Measurements from ENCODE around the gene N4BP3.

Gene N4BP3

GRCh38 chr5:178137991-178138390 is 24.7 kb downstream of the N4BP3 start:
- ATAC-seq (ENCODE audit: low read depth) = no peak
- Mint-ChIP-seq H3K4me3 (no peak overlapping the region), H3K27me3 (no peaks in the 10 kb centered on the region), H3K27ac (no peak overlapping the region), H3K9me3 (no peaks in the 10 kb centered on the region), H3K36me3 (peaks cover 18% of the 10 kb centered on the region), H3K4me1 (peaks cover 7% of the 10 kb centered on the region)
- no peak for DNase-seq (ENCODE audit: low spot score in 2 of 2)

- H3K4me1 Mint-ChIP-seq = peaks cover 4% of the 10 kb centered on the region
- ATAC-seq (ENCODE audit: low read depth) (no peak), DNase-seq (ENCODE audit: low spot score in 2 of 2) (no peak)
- H3K27me3 Mint-ChIP-seq = no peaks in the 10 kb centered on the region
- H3K9me3 Mint-ChIP-seq = no peaks in the 10 kb centered on the region
- peaks cover 9% of the 10 kb centered on the region for H3K36me3 Mint-ChIP-seq
- H3K4me3 Mint-ChIP-seq = no peak overlapping the region
- H3K27ac Mint-ChIP-seq = no peak overlapping the region
Observed at GRCh38 chr5:178141550-178141949, 28.2 kb downstream of the N4BP3 start.

- DNase-seq (ENCODE audit: low spot score in 2 of 2) (no peak), ATAC-seq (ENCODE audit: low read depth) (no peak)
- Mint-ChIP-seq H3K27me3 (no peaks in the 10 kb centered on the region), H3K4me1 (no peaks in the 10 kb centered on the region), H3K9me3 (no peaks in the 10 kb centered on the region), H3K27ac (no peak overlapping the region), H3K36me3 (peaks cover 12% of the 10 kb centered on the region), H3K4me3 (no peak overlapping the region)
Observed at GRCh38 chr5:178142642-178143041, 29.3 kb downstream of the N4BP3 start.

- Mint-ChIP-seq H3K36me3 (peaks cover 15% of the 10 kb centered on the region), H3K27ac (no peak overlapping the region), H3K4me1 (no peaks in the 10 kb centered on the region), H3K9me3 (no peaks in the 10 kb centered on the region), H3K4me3 (no peak overlapping the region), H3K27me3 (no peaks in the 10 kb centered on the region)
- DNase-seq (ENCODE audit: low spot score in 2 of 2) (no peak), ATAC-seq (ENCODE audit: low read depth) (no peak)
Observed at GRCh38 chr5:178143246-178143645, 29.9 kb downstream of the N4BP3 start.

- no peak for ATAC-seq (ENCODE audit: low read depth)
- Mint-ChIP-seq H3K4me1 (no peaks in the 10 kb centered on the region), H3K36me3 (peaks cover 18% of the 10 kb centered on the region), H3K27me3 (no peaks in the 10 kb centered on the region), H3K9me3 (no peaks in the 10 kb centered on the region), H3K4me3 (no peak overlapping the region), H3K27ac (no peak overlapping the region)
- DNase-seq (ENCODE audit: low spot score in 2 of 2) = no peak
Observed at GRCh38 chr5:178143901-178144300, 30.6 kb downstream of the N4BP3 start.

- ATAC-seq (ENCODE audit: low read depth) (peak; percentile 99), DNase-seq (ENCODE audit: low spot score in 2 of 2) (peak; percentile 73 to 78)
- H3K4me1 Mint-ChIP-seq = peaks cover 9% of the 10 kb centered on the region
- no peaks in the 10 kb centered on the region for H3K27me3 Mint-ChIP-seq
- H3K9me3 Mint-ChIP-seq = no peaks in the 10 kb centered on the region
- H3K27ac Mint-ChIP-seq = peak overlapping the region; percentile 41
- H3K36me3 Mint-ChIP-seq = peaks cover 18% of the 10 kb centered on the region
- no peak overlapping the region for H3K4me3 Mint-ChIP-seq
Observed at GRCh38 chr5:178145965-178146820, 32.9 kb downstream of the N4BP3 start.

GRCh38 chr5:178147406-178147805 is 34.1 kb downstream of the N4BP3 start:
- no peak overlapping the region for H3K4me3 Mint-ChIP-seq
- DNase-seq (ENCODE audit: low spot score in 2 of 2) (no peak), ATAC-seq (ENCODE audit: low read depth) (no peak)
- no peak overlapping the region for H3K27ac Mint-ChIP-seq
- peaks cover 20% of the 10 kb centered on the region for H3K36me3 Mint-ChIP-seq
- no peaks in the 10 kb centered on the region for H3K27me3 Mint-ChIP-seq
- H3K9me3 Mint-ChIP-seq = no peaks in the 10 kb centered on the region
- H3K4me1 Mint-ChIP-seq = peaks cover 16% of the 10 kb centered on the region

GRCh38 chr5:178149199-178149932 is 36.0 kb downstream of the N4BP3 start:
- H3K27me3 Mint-ChIP-seq = no peaks in the 10 kb centered on the region
- peaks cover 18% of the 10 kb centered on the region for H3K36me3 Mint-ChIP-seq
- no peak overlapping the region for H3K27ac Mint-ChIP-seq
- H3K4me1 Mint-ChIP-seq = peaks cover 27% of the 10 kb centered on the region
- H3K9me3 Mint-ChIP-seq = no peaks in the 10 kb centered on the region
- no peak for DNase-seq (ENCODE audit: low spot score in 2 of 2)
- no peak for ATAC-seq (ENCODE audit: low read depth)
- H3K4me3 Mint-ChIP-seq = no peak overlapping the region

GRCh38 chr5:178150977-178151734 is 37.8 kb downstream of the N4BP3 start:
- no peak for ATAC-seq (ENCODE audit: low read depth)
- H3K4me1 Mint-ChIP-seq = peaks cover 31% of the 10 kb centered on the region
- H3K27ac Mint-ChIP-seq = peak overlapping the region; percentile 76
- peaks cover 18% of the 10 kb centered on the region for H3K36me3 Mint-ChIP-seq
- H3K27me3 Mint-ChIP-seq = no peaks in the 10 kb centered on the region
- DNase-seq (ENCODE audit: low spot score in 2 of 2) = no peak
- H3K9me3 Mint-ChIP-seq = no peaks in the 10 kb centered on the region
- no peak overlapping the region for H3K4me3 Mint-ChIP-seq

GRCh38 chr5:178152491-178153444 is 39.4 kb downstream of the N4BP3 start:
- ATAC-seq (ENCODE audit: low read depth) (no peak), DNase-seq (ENCODE audit: low spot score in 2 of 2) (no peak)
- H3K27me3 Mint-ChIP-seq = no peaks in the 10 kb centered on the region
- peaks cover 31% of the 10 kb centered on the region for H3K4me1 Mint-ChIP-seq
- peak overlapping the region; percentile 88 for H3K27ac Mint-ChIP-seq
- H3K36me3 Mint-ChIP-seq = peaks cover 12% of the 10 kb centered on the region
- no peaks in the 10 kb centered on the region for H3K9me3 Mint-ChIP-seq
- peak overlapping the region; percentile 91 for H3K4me3 Mint-ChIP-seq

GRCh38 chr5:178153530-178154340 is 40.4 kb downstream of the N4BP3 start, which contains the start of gene NHP2:
Gene NHP2 (minus strand): TSS chr5:178153885. CDS start chr5:178153817, 68 bp downstream.
- H3K4me1 Mint-ChIP-seq = peaks cover 31% of the 10 kb centered on the region
- H3K36me3 Mint-ChIP-seq = peaks cover 7% of the 10 kb centered on the region
- peak within 1 kb of the TSS; percentile 91 for H3K4me3 Mint-ChIP-seq
- peak within 1 kb of the TSS; percentile 88 for H3K27ac Mint-ChIP-seq
- ATAC-seq (ENCODE audit: low read depth) = peak; percentile 99
- H3K27me3 Mint-ChIP-seq = no peaks in the 10 kb centered on the region
- DNase-seq (ENCODE audit: low spot score in 2 of 2) = peak; percentile 90 to 96
- no peaks in the 10 kb centered on the region for H3K9me3 Mint-ChIP-seq

- no peak for DNase-seq (ENCODE audit: low spot score in 2 of 2)
- ATAC-seq (ENCODE audit: low read depth) = no peak
- Mint-ChIP-seq H3K36me3 (peaks cover 6% of the 10 kb centered on the region), H3K27me3 (no peaks in the 10 kb centered on the region), H3K4me1 (peaks cover 29% of the 10 kb centered on the region), H3K4me3 (no peak overlapping the region), H3K9me3 (no peaks in the 10 kb centered on the region), H3K27ac (no peak overlapping the region)
Observed at GRCh38 chr5:178155065-178155464, 41.7 kb downstream of the N4BP3 start.

All from memory B cell (primary cell).